HG03442 (cell line): ENCODE results near the gene SLC44A3.

Experiments
- ATAC-seq: cut with Tn5 transposase; IDR thresholded peaks from one replicate; pipeline ENCODE4 v1.9.1; 2021; ENCODE audit warnings: mild to moderate bottlenecking, moderate library complexity; ENCODE audit not compliant: unreplicated experiment

SLC44A3 gene

DNA sequence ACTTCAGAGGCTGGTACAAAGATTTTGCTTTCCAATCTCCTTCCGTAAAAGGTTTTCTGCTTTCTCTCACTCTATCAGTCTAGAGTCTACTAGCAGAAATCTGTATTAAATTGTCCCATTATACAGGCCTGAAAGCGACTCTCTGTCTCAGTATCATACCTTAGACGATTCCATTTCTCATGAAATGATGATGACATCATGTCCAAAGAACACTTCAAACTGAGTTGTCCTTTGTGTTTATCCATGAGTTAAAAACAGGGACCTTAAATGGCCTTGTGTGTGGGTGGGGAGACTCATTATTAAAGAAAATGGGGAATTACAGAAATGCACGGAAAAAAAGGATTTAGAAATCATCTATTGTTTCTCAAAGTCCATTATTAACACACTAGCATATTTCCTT is 21.0 kb upstream of the SLC44A3 start:
- no peak for ATAC-seq

DNA sequence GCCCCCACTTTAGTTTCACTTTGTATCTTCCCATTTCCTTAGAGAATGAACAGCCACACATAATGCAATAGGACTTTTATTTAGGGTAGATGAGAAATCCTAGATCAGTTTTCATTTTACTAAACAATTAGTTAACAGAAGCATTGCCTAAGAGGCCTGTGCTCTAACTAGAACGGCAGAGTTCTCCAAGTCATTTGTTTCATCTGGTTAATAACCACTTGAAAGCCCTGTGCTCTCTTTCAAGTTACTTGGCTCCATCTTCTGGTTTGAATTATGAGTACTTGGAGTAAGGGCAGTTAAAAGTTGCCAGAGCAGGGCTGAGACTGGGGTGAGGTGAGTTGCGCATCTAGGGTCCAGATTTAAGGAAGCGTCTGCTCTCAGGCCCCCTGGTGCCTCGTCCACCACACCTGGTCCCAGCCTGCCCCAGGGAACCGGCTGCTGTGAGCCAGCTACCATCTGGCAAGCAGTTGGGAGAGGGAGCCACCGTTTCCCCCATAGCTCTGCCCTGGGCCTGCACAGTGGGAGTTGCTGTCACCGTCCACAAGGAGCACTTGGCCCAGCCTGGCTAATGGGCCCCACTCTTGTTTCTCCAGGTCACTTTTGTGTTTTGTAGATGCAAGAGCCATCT is 18.1 kb upstream of the SLC44A3 start:
- peak; percentile 87 for ATAC-seq

GRCh38 chr1:94803106-94803505 is 17.1 kb upstream of the SLC44A3 start:
- no peak for ATAC-seq

- ATAC-seq = no peak
Observed at GRCh38 chr1:94803517-94804441, 16.4 kb upstream of the SLC44A3 start.

DNA sequence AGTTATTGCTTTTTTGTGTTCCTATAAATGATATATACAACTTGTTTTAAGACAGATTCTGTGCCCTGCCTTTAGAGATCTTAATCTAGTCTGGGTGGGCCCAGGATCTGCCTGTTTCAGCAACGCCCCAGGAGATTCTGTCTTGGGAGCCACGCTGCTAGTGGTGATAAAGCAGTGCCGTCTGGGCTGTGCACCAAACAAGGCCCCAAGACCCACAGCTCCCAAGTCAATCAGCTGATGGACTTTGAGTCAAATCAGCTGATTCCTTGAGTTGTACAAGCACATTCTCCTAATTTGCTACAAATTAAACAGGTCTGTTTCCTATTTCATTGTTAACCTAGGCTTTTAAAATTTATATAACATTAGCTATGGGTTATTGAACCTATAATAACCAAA is 15.7 kb upstream of the SLC44A3 start:
- ATAC-seq = no peak

DNA sequence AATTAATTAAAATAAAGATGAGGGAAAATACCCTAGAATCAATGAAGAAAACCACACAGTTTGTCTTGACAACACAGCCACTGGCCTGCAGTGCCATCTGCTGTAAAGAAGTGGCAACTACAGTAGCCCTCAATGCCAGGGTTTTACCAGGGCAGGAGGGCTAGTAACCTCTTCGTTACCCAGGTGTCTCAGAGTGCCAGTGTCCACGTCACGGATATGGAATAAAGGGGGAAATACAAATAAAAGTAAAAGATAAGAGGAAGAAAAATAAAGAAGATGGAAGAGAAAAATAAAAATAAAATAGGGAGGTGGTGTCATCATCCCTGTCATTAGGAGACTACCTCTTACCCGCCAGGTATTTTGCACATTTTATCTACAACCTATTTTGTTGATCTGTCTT is 14.2 kb upstream of the SLC44A3 start:
- peak; percentile 63 for ATAC-seq

GRCh38 chr1:94806441-94806871 is 13.7 kb upstream of the SLC44A3 start:
- ATAC-seq = no peak

GRCh38 chr1:94807742-94808491 is 12.2 kb upstream of the SLC44A3 start:
- ATAC-seq = no peak

DNA sequence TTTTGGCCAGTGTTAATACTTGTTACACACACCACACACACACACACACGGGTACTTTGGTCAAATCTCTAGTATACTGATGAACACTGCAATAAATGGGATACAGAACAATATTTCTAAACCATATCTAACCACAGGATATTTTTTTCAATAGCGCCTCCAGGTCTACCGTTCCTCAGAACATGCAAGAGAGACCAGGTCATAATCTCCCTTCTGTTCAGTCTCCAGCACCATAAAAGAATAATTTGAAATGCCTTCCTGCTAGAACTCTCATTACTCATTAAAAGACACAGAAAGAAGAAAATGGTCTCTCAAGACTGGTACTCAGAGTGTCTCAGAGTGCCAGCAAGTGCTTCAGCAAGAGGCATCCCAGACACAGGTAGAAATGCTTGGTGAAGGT is 11.5 kb upstream of the SLC44A3 start:
- no peak for ATAC-seq

- ATAC-seq = no peak
Observed at GRCh38 chr1:94812985-94813384, 7.2 kb upstream of the SLC44A3 start.

- no peak for ATAC-seq
Observed at GRCh38 chr1:94816030-94816429, 4.1 kb upstream of the SLC44A3 start.

DNA sequence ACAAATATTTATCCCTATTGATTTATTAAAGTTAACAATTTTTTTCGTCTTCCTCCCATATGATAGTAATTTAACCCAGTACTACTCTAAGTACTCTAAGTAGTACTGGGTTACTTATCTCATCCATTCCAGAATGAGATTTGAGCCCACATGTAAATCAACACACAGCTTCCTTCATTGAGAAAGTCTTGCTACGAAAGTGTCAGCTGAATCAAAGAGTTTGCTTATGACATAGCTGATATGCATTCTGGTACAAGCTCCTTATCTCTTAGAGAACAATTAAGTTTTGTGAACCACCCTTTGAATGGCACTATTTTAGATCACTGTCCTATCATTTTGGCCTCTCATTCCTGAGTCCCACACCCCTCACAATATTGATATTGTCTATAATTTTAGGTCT is 2.4 kb upstream of the SLC44A3 start:
- ATAC-seq = no peak

DNA sequence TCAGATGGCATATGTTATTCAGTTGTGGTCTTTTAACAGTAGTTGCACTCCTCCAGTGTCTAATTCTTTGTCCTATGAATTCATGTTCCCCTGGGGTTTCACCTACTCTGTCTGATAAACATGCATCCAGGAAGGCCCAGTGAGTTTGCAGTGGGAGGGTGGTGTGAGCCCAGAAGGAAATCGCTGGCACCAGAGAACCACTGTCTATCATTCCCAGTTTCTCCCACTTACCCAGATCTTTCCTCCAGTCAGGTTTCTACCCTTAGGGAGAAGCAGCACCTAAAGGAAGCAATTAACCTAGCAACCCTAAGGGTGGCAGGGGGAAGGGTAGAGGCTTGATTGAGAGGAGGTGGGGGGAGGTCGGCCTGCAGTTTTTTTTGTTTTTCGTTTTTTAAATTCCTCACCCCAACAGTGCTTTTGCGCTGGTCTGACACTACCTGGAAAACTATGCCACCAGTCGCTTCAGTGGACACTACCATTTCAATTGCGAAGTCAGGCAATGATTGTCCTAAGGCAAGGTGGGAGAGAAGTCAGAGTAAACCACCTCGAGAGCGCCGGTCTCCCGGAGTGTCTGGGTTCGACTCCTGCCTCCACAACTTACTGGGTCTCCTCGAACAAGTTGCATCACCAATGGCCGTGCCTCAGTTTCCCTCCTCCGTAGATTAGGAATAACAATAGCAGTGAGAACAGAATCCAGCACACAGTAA is 766 bp upstream of the SLC44A3 start:
- no peak for ATAC-seq

GRCh38 chr1:94820936-94821335 is 779 bp downstream of the SLC44A3 start:
- no peak for ATAC-seq

DNA sequence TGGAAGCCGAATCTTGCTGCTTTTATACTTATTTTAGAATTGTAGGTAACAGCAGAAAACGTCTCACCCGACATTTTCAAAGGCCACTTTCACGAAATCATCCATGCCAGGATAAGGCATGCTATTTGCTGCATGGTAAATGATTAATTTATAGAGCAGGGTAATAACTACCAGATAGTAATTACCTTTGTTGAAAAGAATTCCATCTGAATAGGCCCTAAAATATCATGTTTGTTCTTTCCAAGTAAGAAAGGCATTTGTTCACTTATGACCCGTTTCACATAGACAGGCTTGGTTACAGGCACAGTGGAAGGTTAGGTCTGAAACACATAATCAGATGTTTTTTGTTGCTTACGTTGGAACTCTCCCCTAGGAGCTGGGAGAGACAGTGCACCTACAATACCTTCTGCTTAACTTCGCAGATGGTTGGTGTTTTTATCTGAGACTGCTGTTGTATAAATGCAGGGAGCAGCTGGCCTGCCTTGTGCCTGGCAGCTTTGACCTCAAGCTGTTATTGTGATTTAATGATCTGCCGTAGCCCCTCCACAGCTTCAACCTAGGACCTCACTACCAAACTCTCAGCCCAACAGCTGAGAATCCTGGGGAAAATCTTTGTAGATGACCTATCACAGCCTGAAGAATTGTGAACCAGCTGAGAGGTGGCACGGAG is 1.6 kb downstream of the SLC44A3 start:
- ATAC-seq = no peak

- no peak for ATAC-seq
Observed at GRCh38 chr1:94823116-94823515, 3.0 kb downstream of the SLC44A3 start.

GRCh38 chr1:94825936-94826335 is 5.8 kb downstream of the SLC44A3 start:
- ATAC-seq = no peak

DNA sequence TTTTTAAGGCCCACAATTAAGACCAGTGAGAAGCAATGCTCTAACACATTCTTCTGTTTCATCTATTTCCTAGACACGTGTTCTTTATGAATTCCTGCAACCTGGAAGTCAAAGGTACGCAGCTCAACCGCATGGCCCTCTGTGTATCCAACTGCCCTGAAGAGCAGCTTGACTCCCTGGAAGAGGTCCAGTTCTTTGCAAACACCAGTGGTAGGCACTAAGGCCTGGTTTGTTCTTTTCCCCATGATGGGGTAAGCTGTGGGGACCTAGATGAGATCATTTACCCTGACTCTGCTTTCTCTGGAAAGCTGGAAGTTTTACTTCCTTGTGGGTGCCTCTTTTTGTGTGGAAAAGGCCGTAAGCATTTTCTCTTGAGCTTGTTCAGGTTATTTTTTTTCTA is 7.3 kb downstream of the SLC44A3 start:
- ATAC-seq = no peak

DNA sequence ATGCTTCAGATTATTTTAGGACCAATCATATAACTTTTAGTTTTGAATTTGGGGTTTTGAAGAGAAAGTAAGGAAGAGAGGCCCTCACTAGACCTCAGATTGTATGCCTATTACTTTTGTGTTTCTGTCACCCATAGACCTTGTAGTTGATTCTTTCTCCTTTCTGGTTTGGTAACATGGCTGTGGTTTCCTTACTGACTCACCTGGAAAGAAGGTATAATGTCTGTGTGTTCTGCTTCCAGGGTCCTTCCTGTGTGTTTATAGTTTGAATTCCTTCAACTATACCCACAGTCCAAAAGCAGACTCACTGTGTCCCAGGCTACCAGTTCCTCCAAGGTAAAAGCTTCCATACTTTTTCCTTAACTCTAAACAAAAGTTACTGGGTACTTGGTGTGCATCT is 8.1 kb downstream of the SLC44A3 start:
- ATAC-seq = no peak

DNA sequence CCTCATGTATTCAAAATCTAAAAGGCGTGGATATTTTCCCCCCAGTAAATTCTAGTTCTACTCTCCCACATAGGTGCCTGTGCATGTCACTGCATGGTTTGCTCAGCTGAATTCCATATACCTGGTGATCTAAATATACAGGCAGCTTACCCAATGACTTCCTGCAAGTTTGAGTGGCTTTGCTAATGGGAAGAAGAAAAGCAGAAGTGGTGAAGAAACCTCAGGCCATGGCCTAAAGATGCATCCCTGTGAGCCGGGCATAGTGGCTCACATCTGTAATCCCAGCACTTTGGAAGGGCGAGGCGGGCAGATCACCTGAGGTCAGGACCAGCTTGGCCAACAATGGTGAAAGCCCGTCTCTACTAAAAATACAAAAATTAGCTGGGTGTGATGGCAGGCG is 11.5 kb downstream of the SLC44A3 start:
- no peak for ATAC-seq
